Skeletal muscle satellite cell (primary cell): ENCODE measurements around the gene TXNRD1.
"Not testable (repeated sequence)": the region's sequence is repeated elsewhere in the genome, so short reads cannot be mapped to it uniquely, and the experiment has no call there.

ENCODE experiments used
- H3K27me3 ChIP-seq: 2 replicates; pipeline ENCODE4 v1.7.0; 2013; ENCODE audit warnings: low read length; ENCODE audit not compliant: control insufficient read depth, insufficient read depth
- H3K36me3 ChIP-seq: 2 replicates; pipeline ENCODE4 v1.7.0; 2013; ENCODE audit warnings: mild to moderate bottlenecking, control low read depth, low read length; ENCODE audit not compliant: insufficient read depth
- H3K4me1 ChIP-seq: 2 replicates; pipeline ENCODE4 v1.7.0; 2013; ENCODE audit warnings: low read length; ENCODE audit not compliant: control insufficient read depth, insufficient read depth
- H3K4me2 ChIP-seq: 2 replicates; pipeline ENCODE4 v1.7.0; 2013; ENCODE audit warnings: mild to moderate bottlenecking, low read length
- H3K4me3 ChIP-seq: 2 replicates; pipeline ENCODE4 v1.7.0; 2013; ENCODE audit warnings: low read length
- H3K9ac ChIP-seq: 2 replicates; pipeline ENCODE4 v1.7.0; 2013; ENCODE audit warnings: mild to moderate bottlenecking, low read depth, low read length, moderate library complexity
- H3K9me3 ChIP-seq: replicated peaks from 2 replicates; pipeline ENCODE4 v1.7.0; 2013; ENCODE audit warnings: mild to moderate bottlenecking, control low read depth, low read length

Gene TXNRD1

GRCh38 chr12:104247698-104248097, 32.1 kb downstream of the TXNRD1 start:
- Histone ChIP-seq H3K27me3 (no peaks in the 10 kb centered on the region), H3K36me3 (no peaks in the 10 kb centered on the region), H3K9ac (no peak overlapping the region), H3K4me2 (no peak overlapping the region), H3K9me3 (no peaks in the 10 kb centered on the region), H3K4me3 (no peak overlapping the region), H3K4me1 (no peaks in the 10 kb centered on the region)

DNA sequence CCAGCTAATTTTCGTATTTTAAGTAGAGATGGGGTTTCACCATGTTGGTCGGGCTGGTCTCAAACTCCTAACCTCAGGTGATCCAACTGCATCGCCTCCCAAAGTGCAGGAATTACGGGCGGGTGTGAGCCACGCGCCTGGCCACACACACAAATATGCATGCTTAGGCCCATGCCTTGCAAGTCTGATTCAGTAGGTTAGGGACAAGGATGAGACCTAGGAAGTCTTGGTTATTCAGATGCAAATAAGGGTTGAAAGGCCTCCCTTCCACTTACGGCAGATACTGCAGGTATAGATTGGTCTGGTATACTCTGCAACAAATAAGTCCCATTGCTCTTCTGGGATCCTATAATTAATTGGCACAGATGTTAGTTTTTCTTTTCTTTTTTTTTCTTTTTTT, 32.9 kb downstream of the TXNRD1 start:
- Histone ChIP-seq H3K4me1 (no peaks in the 10 kb centered on the region), H3K9ac (no peak overlapping the region), H3K36me3 (no peaks in the 10 kb centered on the region), H3K27me3 (no peaks in the 10 kb centered on the region), H3K4me3 (no peak overlapping the region), H3K9me3 (no peaks in the 10 kb centered on the region), H3K4me2 (no peak overlapping the region)

DNA sequence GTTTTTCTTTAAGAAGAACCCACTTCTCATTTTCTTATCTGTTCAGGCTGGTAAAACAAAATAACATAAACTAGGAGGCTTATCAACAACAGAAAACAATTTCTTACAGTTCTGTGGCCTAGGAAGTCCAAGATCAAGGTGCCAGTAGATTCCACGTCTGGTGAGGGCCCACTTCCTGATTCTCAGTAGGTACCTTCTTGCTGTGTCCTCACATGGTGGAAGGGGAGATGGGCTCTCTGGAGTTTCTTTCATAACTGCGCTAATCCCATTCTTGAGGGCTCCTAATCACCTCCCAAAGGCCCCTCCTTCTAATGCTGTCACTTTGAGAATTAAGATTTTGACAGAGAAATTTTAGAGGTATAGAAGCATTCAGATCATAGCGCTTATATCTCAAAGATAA, 33.4 kb downstream of the TXNRD1 start:
- no peaks in the 10 kb centered on the region for H3K27me3 ChIP-seq

GRCh38 chr12:104249898-104250297, 34.3 kb downstream of the TXNRD1 start:
- Histone ChIP-seq H3K4me1 (no peaks in the 10 kb centered on the region), H3K4me2 (no peak overlapping the region), H3K4me3 (no peak overlapping the region), H3K27me3 (no peaks in the 10 kb centered on the region), H3K36me3 (no peaks in the 10 kb centered on the region), H3K9me3 (no peaks in the 10 kb centered on the region), H3K9ac (no peak overlapping the region)

More for the DNA sequence above, 33.4 kb downstream of the TXNRD1 start:
- H3K9ac ChIP-seq = no peak overlapping the region
- H3K4me1 ChIP-seq = no peaks in the 10 kb centered on the region
- H3K36me3 ChIP-seq = no peaks in the 10 kb centered on the region
- H3K4me3 ChIP-seq = no peak overlapping the region
- no peak overlapping the region for H3K4me2 ChIP-seq
- H3K9me3 ChIP-seq = no peaks in the 10 kb centered on the region

DNA sequence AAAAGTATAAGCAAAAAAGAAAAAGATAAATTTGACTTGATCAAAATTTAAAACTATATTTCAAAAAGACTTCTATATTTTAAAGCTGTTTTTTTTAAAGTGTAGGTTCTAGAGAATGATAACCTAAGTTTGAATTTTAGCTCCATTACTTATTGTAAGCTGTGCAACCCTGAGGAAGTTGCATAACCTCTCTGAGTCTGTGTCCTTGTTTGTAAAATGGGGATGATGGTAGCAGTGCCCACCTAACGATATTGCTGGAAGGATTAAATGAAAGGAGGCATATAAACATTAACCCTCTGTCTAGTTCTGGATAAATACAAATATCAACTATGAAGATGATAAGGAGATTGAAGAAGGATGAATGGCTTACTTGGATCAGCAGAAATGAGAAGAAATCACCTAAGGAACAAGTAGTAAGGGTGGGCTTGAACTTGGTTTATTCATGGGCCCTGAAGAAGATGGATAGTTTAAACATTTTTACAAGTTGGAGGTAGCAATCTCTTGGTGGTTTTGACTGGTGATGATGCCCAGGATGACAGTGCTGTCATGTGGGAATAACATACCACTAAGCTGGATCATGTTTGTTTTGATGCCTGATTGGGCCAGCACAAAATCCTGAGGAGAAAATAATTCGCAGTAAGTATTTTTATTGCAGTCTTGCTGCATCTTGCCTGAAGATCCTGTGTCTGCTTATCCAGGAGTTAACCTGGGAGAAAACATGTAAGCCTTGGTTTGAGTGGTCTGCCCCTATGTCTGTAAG, 35.0 kb downstream of the TXNRD1 start:
- H3K36me3 ChIP-seq = no peaks in the 10 kb centered on the region
- H3K4me2 ChIP-seq = no peak overlapping the region
- no peaks in the 10 kb centered on the region for H3K9me3 ChIP-seq
- no peaks in the 10 kb centered on the region for H3K27me3 ChIP-seq
- H3K9ac ChIP-seq = no peak overlapping the region
- H3K4me3 ChIP-seq = no peak overlapping the region
- H3K4me1 ChIP-seq = no peaks in the 10 kb centered on the region

DNA sequence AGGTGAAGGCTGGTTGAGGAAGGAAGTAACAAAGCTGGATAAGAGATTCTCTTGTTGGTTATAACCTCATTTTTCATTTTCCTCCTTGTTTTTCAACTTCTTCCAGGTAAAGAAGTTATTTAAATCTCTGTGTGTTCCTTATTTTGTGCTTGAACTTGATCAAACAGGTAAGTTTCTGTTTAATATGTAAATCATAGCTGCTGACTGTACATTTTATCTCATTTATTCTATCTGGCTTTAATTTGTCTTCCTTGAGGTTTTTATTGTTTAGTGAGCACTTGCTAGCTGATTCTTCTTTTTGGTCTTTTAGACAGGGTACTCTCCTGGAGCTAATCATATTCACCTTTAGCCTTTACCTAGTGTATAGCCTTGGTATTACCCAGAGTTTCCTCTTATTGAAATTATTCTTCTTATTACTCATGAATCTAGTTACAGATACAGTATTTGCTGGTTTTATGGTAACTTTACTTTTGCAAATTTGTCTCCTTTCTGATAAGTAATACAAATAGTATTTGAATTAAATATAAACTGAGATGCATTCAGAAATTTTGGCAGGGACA, 42.4 kb downstream of the TXNRD1 start:
- H3K4me3 ChIP-seq = no peak overlapping the region
- H3K4me1 ChIP-seq = no peaks in the 10 kb centered on the region
- no peaks in the 10 kb centered on the region for H3K36me3 ChIP-seq
- no peaks in the 10 kb centered on the region for H3K27me3 ChIP-seq
- no peak overlapping the region for H3K4me2 ChIP-seq
- no peaks in the 10 kb centered on the region for H3K9me3 ChIP-seq
- H3K9ac ChIP-seq = no peak overlapping the region

- no peak overlapping the region for H3K4me3 ChIP-seq
- no peaks in the 10 kb centered on the region for H3K9me3 ChIP-seq
- no peaks in the 10 kb centered on the region for H3K27me3 ChIP-seq
- H3K9ac ChIP-seq = no peak overlapping the region
- H3K4me2 ChIP-seq = no peak overlapping the region
- H3K36me3 ChIP-seq = no peaks in the 10 kb centered on the region
- H3K4me1 ChIP-seq = peaks cover 5% of the 10 kb centered on the region
Observed at GRCh38 chr12:104258476-104259067, 43.0 kb downstream of the TXNRD1 start.

GRCh38 chr12:104263026-104263425, 47.4 kb downstream of the TXNRD1 start:
- Histone ChIP-seq H3K9ac (no peak overlapping the region), H3K9me3 (no peaks in the 10 kb centered on the region), H3K4me2 (no peak overlapping the region), H3K4me1 (peaks cover 13% of the 10 kb centered on the region), H3K27me3 (no peaks in the 10 kb centered on the region), H3K4me3 (no peak overlapping the region), H3K36me3 (no peaks in the 10 kb centered on the region)

DNA sequence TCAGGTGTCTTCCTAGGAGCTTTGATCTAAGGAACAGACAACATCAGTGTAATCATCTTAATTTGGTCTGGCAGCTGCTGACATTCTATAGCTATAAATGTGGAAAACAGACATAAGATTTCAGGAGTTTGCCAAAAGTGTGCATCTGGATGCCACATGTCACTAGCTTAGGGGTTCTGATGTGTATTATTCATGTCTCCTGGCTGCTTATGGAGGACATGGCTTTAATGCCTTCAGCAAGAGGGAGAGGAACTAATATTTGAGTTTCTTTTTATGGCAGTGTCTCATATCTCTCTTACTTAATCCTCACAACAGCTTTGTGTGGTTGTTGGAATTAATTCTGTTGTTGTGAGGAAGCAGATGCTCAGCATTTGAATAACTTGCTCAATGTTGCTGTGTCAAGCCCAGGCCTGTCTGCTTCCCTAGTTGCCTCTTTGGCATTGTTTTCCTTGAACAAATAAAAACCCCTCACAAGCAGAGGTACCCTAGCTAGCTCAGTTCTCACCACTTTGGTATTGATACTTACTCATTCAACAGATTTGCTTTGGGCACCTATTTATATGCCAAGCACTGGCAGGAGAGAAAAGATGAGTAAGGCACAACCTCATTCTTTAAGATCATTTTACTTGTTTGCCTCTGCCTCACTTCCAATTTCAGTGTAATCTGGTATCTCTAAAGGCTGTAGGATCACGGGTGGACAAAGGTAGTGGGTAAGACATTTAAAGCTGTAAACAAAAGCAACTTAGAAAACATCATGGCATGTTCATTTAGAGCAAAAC, 48.2 kb downstream of the TXNRD1 start:
- no peaks in the 10 kb centered on the region for H3K27me3 ChIP-seq
- H3K4me2 ChIP-seq = peak overlapping the region; percentile 28
- H3K9me3 ChIP-seq = no peaks in the 10 kb centered on the region
- no peak overlapping the region for H3K4me3 ChIP-seq
- no peaks in the 10 kb centered on the region for H3K36me3 ChIP-seq
- peaks cover 13% of the 10 kb centered on the region for H3K4me1 ChIP-seq
- H3K9ac ChIP-seq = no peak overlapping the region

- peaks cover 13% of the 10 kb centered on the region for H3K4me1 ChIP-seq
- not testable (repeated sequence) for H3K4me3 ChIP-seq, H3K9ac ChIP-seq, H3K27me3 ChIP-seq, H3K9me3 ChIP-seq, H3K36me3 ChIP-seq, H3K4me2 ChIP-seq
Observed at GRCh38 chr12:104265436-104265835, 49.9 kb downstream of the TXNRD1 start.

DNA sequence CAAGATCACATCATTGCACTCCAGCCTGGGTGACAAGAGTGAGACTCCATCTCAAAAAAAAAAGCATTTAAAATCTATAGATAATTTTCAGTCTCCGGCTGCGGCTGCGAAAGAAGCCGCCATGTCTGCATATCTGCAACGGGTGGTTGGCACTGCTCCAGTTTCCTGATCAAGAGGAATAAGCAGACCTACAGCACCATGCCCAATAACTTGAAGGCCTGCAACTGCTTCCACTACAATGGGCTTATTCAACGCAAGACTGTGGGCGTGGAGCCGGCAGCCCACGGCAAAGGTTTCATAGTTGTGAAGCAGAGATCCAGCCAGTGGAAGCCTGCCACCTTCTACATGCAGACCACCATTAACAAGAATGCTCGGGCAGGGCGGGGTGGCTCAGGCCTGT, 57.4 kb downstream of the TXNRD1 start:
- Histone ChIP-seq H3K27me3 (no peaks in the 10 kb centered on the region), H3K4me1 (peaks cover 2% of the 10 kb centered on the region), H3K4me2 (no peak overlapping the region)

More for the DNA sequence above, 57.4 kb downstream of the TXNRD1 start:
- Histone ChIP-seq H3K36me3 (no peaks in the 10 kb centered on the region), H3K9ac (no peak overlapping the region), H3K4me3 (no peak overlapping the region), H3K9me3 (no peaks in the 10 kb centered on the region)
